ENCODE measurements around the gene ZNF423.
"Not testable (repeated sequence)": the region's sequence is repeated elsewhere in the genome, so short reads cannot be mapped to it uniquely, and the experiment has no call there.

Gene ZNF423

GRCh38 chr16:49567950-49568349 is 288.0 kb downstream of the ZNF423 start:
- DNase-seq: no peak

GRCh38 chr16:49566432-49566831 is 289.5 kb downstream of the ZNF423 start:
- DNase-seq: no peak

GRCh38 chr16:49564496-49565229 is 291.2 kb downstream of the ZNF423 start:
- no peak for DNase-seq

- DNase-seq: no peak
These were observed 292.2 kb downstream of the ZNF423 start for GRCh38 chr16:49563666-49564065.

GRCh38 chr16:49562894-49563293 is 293.0 kb downstream of the ZNF423 start:
- not testable (repeated sequence) for DNase-seq

- DNase-seq: no peak
These were observed 293.7 kb downstream of the ZNF423 start for GRCh38 chr16:49562228-49562627.

GRCh38 chr16:49560004-49560830 is 295.7 kb downstream of the ZNF423 start:
- DNase-seq: no peak

GRCh38 chr16:49559242-49559641 is 296.7 kb downstream of the ZNF423 start:
- DNase-seq: no peak

GRCh38 chr16:49558451-49558850 is 297.5 kb downstream of the ZNF423 start:
- DNase-seq: no peak

- no peak for DNase-seq
These were observed 299.1 kb downstream of the ZNF423 start for GRCh38 chr16:49556606-49557446.

- DNase-seq: no peak
These were observed 299.7 kb downstream of the ZNF423 start for GRCh38 chr16:49556249-49556605.

GRCh38 chr16:49554681-49555080 is 301.2 kb downstream of the ZNF423 start:
- DNase-seq: no peak

GRCh38 chr16:49552313-49552928 is 303.5 kb downstream of the ZNF423 start:
- DNase-seq: no peak

GRCh38 chr16:49550666-49551065 is 305.2 kb downstream of the ZNF423 start:
- DNase-seq: no peak

GRCh38 chr16:49550140-49550539 is 305.8 kb downstream of the ZNF423 start:
- DNase-seq: no peak

- DNase-seq: no peak
These were observed 307.5 kb downstream of the ZNF423 start for GRCh38 chr16:49548325-49548970.

GRCh38 chr16:49547448-49547847 is 308.5 kb downstream of the ZNF423 start:
- no peak for DNase-seq

GRCh38 chr16:49546735-49547134 is 309.2 kb downstream of the ZNF423 start:
- no peak for DNase-seq

GRCh38 chr16:49545741-49546448 is 310.0 kb downstream of the ZNF423 start:
- no peak for DNase-seq

GRCh38 chr16:49545243-49545642 is 310.7 kb downstream of the ZNF423 start:
- no peak for DNase-seq

- no peak for DNase-seq
These were observed 311.1 kb downstream of the ZNF423 start for GRCh38 chr16:49544828-49545227.

GRCh38 chr16:49543631-49543946 is 312.3 kb downstream of the ZNF423 start:
- no peak for DNase-seq

Data from activated T-cell treated with anti-CD3 and anti-CD28 coated beads for 4 hours (primary cell).